Endothelial cell of umbilical vein (primary cell): ENCODE data around the gene CHST8. TPM values are rescaled to one million over a fixed set of nuclear protein-coding genes. Genes with fewer than 3 reads are reported as not detected.

Source experiments
- BruUV-seq: library from RNA; stranded (reverse); fragments of 400-500 nt; replicated peaks from 2 replicates; lab custom pipeline; 2021; lab: Mats Ljungman, UMichigan
- CTCF ChIA-PET: fragments of 300-600, 350-600 bp; sonication (Branson Sonifier 250); formaldehyde crosslinking; loops from one replicate; lab custom pipeline; 2021; ENCODE audit warnings: antibody characterized with exemption, inconsistent platforms; lab: Charles Lee
- POLR2A ChIA-PET: fragments of 300-600, 350-600 bp; sonication (Branson Sonifier 250); formaldehyde crosslinking; loops from one replicate; lab custom pipeline; 2021; ENCODE audit warnings: antibody characterized with exemption, inconsistent platforms; lab: Charles Lee
- DNase-seq: peaks from one replicate; pipeline ENCODE4 v3.0.0-alpha.2; 2011; ENCODE audit warnings: low read depth, low spot score
- FAIRE-seq: peaks from 2 replicates; lab custom pipeline; 2011; peaks lifted over from hg19 to GRCh38; lab: Jason Lieb, UNC
- H2AFZ ChIP-seq: 2 replicates; pipeline ENCODE4 v1.6.0; 2012; ENCODE audit warnings: low read depth, low read length, control low read depth, inconsistent platforms
- H3K27ac ChIP-seq: 2 replicates; pipeline ENCODE4 v1.5.1; 2011; ENCODE audit warnings: low read depth, mild to moderate bottlenecking, control low read depth, low read length, moderate library complexity; ENCODE audit not compliant: insufficient read depth
- H3K27me3 ChIP-seq, 2 experiments: 2 replicates each; pipeline versions ENCODE4 v1.6.0 to v1.6.1; 2011; ENCODE audit warnings: low read length in 2 of 2, mixed read lengths in 1 of 2; ENCODE audit not compliant: control insufficient read depth in 2 of 2, insufficient read depth in 2 of 2
- H3K36me3 ChIP-seq, 2 experiments: 2 replicates in 1 of 2; 3 replicates in 1 of 2; pipeline ENCODE4 v1.5.1; 2011; ENCODE audit warnings: low read length in 2 of 2, mild to moderate bottlenecking in 1 of 2, moderate library complexity in 1 of 2; ENCODE audit not compliant: control insufficient read depth in 2 of 2, insufficient read depth in 2 of 2; ENCODE audit errors: extremely low read depth in 1 of 2
- H3K4me1 ChIP-seq: 3 replicates; pipeline ENCODE4 v1.5.1; 2011; ENCODE audit warnings: mild to moderate bottlenecking, low read length; ENCODE audit not compliant: control insufficient read depth, insufficient read depth; ENCODE audit errors: extremely low read depth
- H3K4me2 ChIP-seq: 2 replicates; pipeline ENCODE4 v1.6.1; 2011; ENCODE audit warnings: low read length, control low read depth, mixed read lengths; ENCODE audit not compliant: insufficient read depth
- H3K4me3 ChIP-seq, 3 experiments: fragments of 200-600 bp in 1 of 3; sonication (generic), shearing (Covaris generic) in 1 of 3; replicated peaks in 1 of 3; 2 replicates each; pipeline ENCODE4 v1.5.1; 2011 to 2016; ENCODE audit warnings: control low read depth in 3 of 3, low read length in 3 of 3, mild to moderate bottlenecking in 2 of 3, inconsistent platforms in 1 of 3, low read depth in 1 of 3, moderate library complexity in 1 of 3; ENCODE audit not compliant: insufficient read depth in 1 of 3
- H3K79me2 ChIP-seq: 2 replicates; pipeline ENCODE4 v1.6.0; 2012; ENCODE audit warnings: low read length, inconsistent platforms; ENCODE audit not compliant: control insufficient read depth, insufficient read depth
- H3K9ac ChIP-seq: replicated peaks from 2 replicates; pipeline ENCODE3; 2011; ENCODE audit warnings: low read length, control low read depth; ENCODE audit not compliant: insufficient read depth; ENCODE audit errors: extremely low read depth
- H3K9me1 ChIP-seq: replicated peaks from 3 replicates; pipeline ENCODE4 v1.6.0; 2011; ENCODE audit warnings: mild to moderate bottlenecking, low read length; ENCODE audit not compliant: control insufficient read depth, insufficient read depth; ENCODE audit errors: extremely low read depth
- H3K9me3 ChIP-seq: replicated peaks from 2 replicates; pipeline ENCODE4 v1.5.1; 2012; ENCODE audit warnings: low read length, inconsistent platforms; ENCODE audit not compliant: control insufficient read depth, insufficient read depth
- H4K20me1 ChIP-seq: replicated peaks from 2 replicates; pipeline ENCODE3; 2011; ENCODE audit warnings: mild to moderate bottlenecking, low read length; ENCODE audit not compliant: control insufficient read depth, insufficient read depth; ENCODE audit errors: extremely low read depth
- EZH2 ChIP-seq: IDR thresholded peaks from 2 replicates; pipeline ENCODE4 v1.6.1; 2012; ENCODE audit warnings: borderline replicate concordance, low read depth, mild to moderate bottlenecking, moderate library complexity, low read length, inconsistent platforms; ENCODE audit not compliant: severe bottlenecking
- FOS ChIP-seq: IDR thresholded peaks from 2 replicates; pipeline ENCODE4 v1.6.1; 2011; ENCODE audit warnings: mild to moderate bottlenecking, low read length, moderate library complexity, borderline replicate concordance; ENCODE audit not compliant: insufficient read depth
- GATA2 ChIP-seq: IDR thresholded peaks from 2 replicates; pipeline ENCODE4 v1.7.0; 2011; ENCODE audit warnings: low read depth, mild to moderate bottlenecking, moderate library complexity, mixed read lengths, low read length; ENCODE audit not compliant: insufficient read length, insufficient read depth
- JUN ChIP-seq: IDR thresholded peaks from 2 replicates; pipeline ENCODE4 v1.6.1; 2011; ENCODE audit warnings: borderline replicate concordance, low read depth; ENCODE audit not compliant: insufficient read length, insufficient read depth
- MAX ChIP-seq: IDR thresholded peaks from 2 replicates; pipeline ENCODE4 v1.6.1; 2011; ENCODE audit not compliant: insufficient read depth, insufficient read length
- MYC ChIP-seq: IDR thresholded peaks from one replicate; pipeline ENCODE4 v1.6.1; 2011; ENCODE audit warnings: mild to moderate bottlenecking, low read depth, low read length
- POLR2A ChIP-seq: IDR thresholded peaks from 2 replicates; pipeline ENCODE4 v1.6.1; 2012; ENCODE audit warnings: low read depth, mild to moderate bottlenecking, control low read depth, low read length
- POLR2AphosphoS5 ChIP-seq: IDR thresholded peaks from 2 replicates; pipeline ENCODE4 v1.6.1; 2012; ENCODE audit warnings: low read depth, mild to moderate bottlenecking, control low read depth, low read length, moderate library complexity; ENCODE audit not compliant: insufficient read depth
- dilution Hi-C: fragments of 300-500 bp; cut with MboI; formaldehyde crosslinking; loops from one replicate; pipeline ENCODE4 v1.15.0; 2019; ENCODE audit warnings: low sequenced_read_pairs; ENCODE audit not compliant: extremely low pct_ligation_motif_present
- intact Hi-C: fragments of 100-400 bp; cut with micrococcal nuclease; formaldehyde crosslinking; loops from one replicate; pipeline ENCODE4 v1.10.0; 2022
- polyA plus RNA-seq, 4 experiments: library from polyadenylated mRNA; depleted of rRNA in 3 of 4; stranded (reverse) in 3 of 4; unstranded in 1 of 4; fragments of >200 nt; gene quantifications; 2 replicates each; pipeline versions ENCODE4 v1.2.1 to v1.2.3, GENCODE V29; 2011 to 2012; ENCODE audit warnings: missing spikeins in 1 of 4
- total RNA-seq: library from RNA; stranded (reverse); gene quantifications from 2 replicates; pipeline ENCODE4 v1.2.3, GENCODE V29; 2021
- TF ChIP-seq, protein P1 (sequence below), 2 donors: IDR thresholded peaks; 1 replicate in 1 of 2; 2 replicates in 1 of 2; pipeline ENCODE4 v1.5.1; 2011; ENCODE audit warnings: low read length in 2 of 2, mild to moderate bottlenecking in 2 of 2, moderate library complexity in 2 of 2, control low read depth in 1 of 2, inconsistent platforms in 1 of 2, low read depth in 1 of 2; ENCODE audit not compliant: insufficient read depth in 1 of 2; ENCODE audit errors: extremely low read depth in 1 of 2

CHST8 gene
- total and polyA plus RNA-seq, 2 donors (not counting 3 experiments of a cell fraction or from before 2014, with no cell fraction given): not detected

DNA sequence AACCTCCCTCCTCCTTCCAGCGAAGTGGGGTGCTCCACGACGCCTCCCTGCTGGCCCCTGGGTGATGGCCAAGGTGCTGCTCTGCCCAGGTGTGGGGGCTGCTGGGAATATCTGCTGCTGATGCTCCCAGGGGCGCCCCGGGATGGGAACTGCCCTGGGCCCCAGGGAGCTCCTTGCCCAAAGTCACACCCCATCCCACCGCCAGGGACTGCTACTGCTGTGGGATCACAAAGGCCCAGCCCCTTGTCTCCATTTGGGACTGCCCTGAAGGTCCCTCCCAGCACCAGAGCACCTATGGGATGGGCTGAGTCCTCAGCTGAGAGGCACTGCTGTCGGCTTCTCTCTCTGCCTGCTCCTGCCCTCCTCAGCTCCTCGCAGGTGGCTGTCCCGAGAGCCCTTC, 19.0 kb downstream of the CHST8 start:
- H3K27me3 ChIP-seq: no peaks in the 10 kb centered on the region
- H3K9ac ChIP-seq: no peak overlapping the region
- TF ChIP-seq JUN: no peak
- TF ChIP-seq EZH2: no peak
- no peak for TF ChIP-seq MYC
- TF ChIP-seq, protein P1, sequence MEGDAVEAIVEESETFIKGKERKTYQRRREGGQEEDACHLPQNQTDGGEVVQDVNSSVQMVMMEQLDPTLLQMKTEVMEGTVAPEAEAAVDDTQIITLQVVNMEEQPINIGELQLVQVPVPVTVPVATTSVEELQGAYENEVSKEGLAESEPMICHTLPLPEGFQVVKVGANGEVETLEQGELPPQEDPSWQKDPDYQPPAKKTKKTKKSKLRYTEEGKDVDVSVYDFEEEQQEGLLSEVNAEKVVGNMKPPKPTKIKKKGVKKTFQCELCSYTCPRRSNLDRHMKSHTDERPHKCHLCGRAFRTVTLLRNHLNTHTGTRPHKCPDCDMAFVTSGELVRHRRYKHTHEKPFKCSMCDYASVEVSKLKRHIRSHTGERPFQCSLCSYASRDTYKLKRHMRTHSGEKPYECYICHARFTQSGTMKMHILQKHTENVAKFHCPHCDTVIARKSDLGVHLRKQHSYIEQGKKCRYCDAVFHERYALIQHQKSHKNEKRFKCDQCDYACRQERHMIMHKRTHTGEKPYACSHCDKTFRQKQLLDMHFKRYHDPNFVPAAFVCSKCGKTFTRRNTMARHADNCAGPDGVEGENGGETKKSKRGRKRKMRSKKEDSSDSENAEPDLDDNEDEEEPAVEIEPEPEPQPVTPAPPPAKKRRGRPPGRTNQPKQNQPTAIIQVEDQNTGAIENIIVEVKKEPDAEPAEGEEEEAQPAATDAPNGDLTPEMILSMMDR (IDR thresholded peaks at IDR 0.05; ENCODE audit: extremely low read depth in 1 of 2, insufficient read depth in 1 of 2, low read depth in 1 of 2, low read length in 2 of 2): no peak
- no peak for TF ChIP-seq GATA2
- TF ChIP-seq FOS: no peak
- TF ChIP-seq POLR2A: no peak
- TF ChIP-seq MAX: no peak
- TF ChIP-seq POLR2AphosphoS5: no peak
- CTCF ChIA-PET: no interaction called here
- no peaks in the 10 kb centered on the region for H3K4me1 ChIP-seq
- no peaks in the 10 kb centered on the region for H4K20me1 ChIP-seq
- DNase-seq: no peak
- FAIRE-seq: no peak
- intact Hi-C loops: no loop called here
- dilution Hi-C loops: no loop called here
- no peak overlapping the region for H3K4me3 ChIP-seq
- H2AFZ ChIP-seq: no peak overlapping the region
- no peaks in the 10 kb centered on the region for H3K36me3 ChIP-seq
- no peak overlapping the region for H3K4me2 ChIP-seq
- no peaks in the 10 kb centered on the region for H3K79me2 ChIP-seq
- POLR2A ChIA-PET: interaction anchor here (0.6 kb wide), 1 partner anchor 193 kb away, joined by 3 read pairs; no protein-coding TSS in a partner anchor
- no peaks in the 10 kb centered on the region for H3K9me3 ChIP-seq
- H3K9me1 ChIP-seq: no peaks in the 10 kb centered on the region
- no TSS peak for BruUV-seq
- H3K27ac ChIP-seq: no peak overlapping the region
